B cell (primary cell): Measurements from ENCODE around the gene LPCAT4. TPM values are rescaled to one million over a fixed set of nuclear protein-coding genes. Genes with fewer than 3 reads are reported as not detected.

Experiments used
- ATAC-seq: fragments of 200-7000 bp; cut with Tn5 transposase; one replicate; pipeline ENCODE4 v1.10.0; 2021; ENCODE audit warnings: low read depth, mild to moderate bottlenecking, moderate number of reproducible peaks, moderate library complexity
- CTCF ChIA-PET: fragments of 350-600 bp; sonication (Branson Sonifier 250); formaldehyde crosslinking; loops from one replicate; lab custom pipeline; 2021; ENCODE audit warnings: antibody characterized with exemption, inconsistent platforms; lab: Charles Lee
- POLR2A ChIA-PET: fragments of 350-600 bp; sonication (Branson Sonifier 250); formaldehyde crosslinking; loops from one replicate; lab custom pipeline; 2021; ENCODE audit warnings: antibody characterized with exemption; lab: Charles Lee
- DNase-seq: peaks from one replicate; pipeline ENCODE4 v3.0.0; 2013
- H2AFZ ChIP-seq: 2 replicates; pipeline ENCODE4 v1.6.1; 2012; ENCODE audit warnings: mild to moderate bottlenecking, low read depth, low read length; ENCODE audit not compliant: insufficient read depth, poor library complexity, severe bottlenecking
- H3K27ac ChIP-seq, 2 donors: 1 replicate in 1 of 2; 2 replicates in 1 of 2; pipeline ENCODE4 v1.5.1; 2012 to 2013; ENCODE audit warnings: low read length in 2 of 2, mild to moderate bottlenecking in 2 of 2, moderate library complexity in 1 of 2
- H3K27me3 ChIP-seq, 4 experiments: fragments of 200-600 bp in 1 of 4; sonication (generic) in 1 of 4; replicated peaks in 1 of 4; 1 replicate in 2 of 4; 2 replicates in 2 of 4; pipeline versions ENCODE4 v1.6.1 to v1.7.0; 2013 to 2016; ENCODE audit warnings: low read length in 3 of 4, mild to moderate bottlenecking in 2 of 4, mixed read lengths in 1 of 4, moderate library complexity in 1 of 4; ENCODE audit not compliant: insufficient read depth in 4 of 4, control insufficient read depth in 3 of 4; ENCODE audit errors: control extremely low read depth in 1 of 4
- H3K36me3 ChIP-seq, 2 experiments: replicated peaks in 1 of 2; 1 replicate in 1 of 2; 2 replicates in 1 of 2; pipeline versions ENCODE4 v1.6.1 to v1.7.1; 2013; ENCODE audit warnings: low read length in 1 of 2; ENCODE audit not compliant: insufficient read depth in 2 of 2, control insufficient read depth in 1 of 2; ENCODE audit errors: control extremely low read depth in 1 of 2, extremely low read depth in 1 of 2
- H3K4me1 ChIP-seq, 2 donors: fragments of 200-600 bp in 1 of 2; sonication (generic) in 1 of 2; 1 replicate in 1 of 2; 2 replicates in 1 of 2; pipeline versions ENCODE4 v1.5.1 to v1.6.1; 2013 to 2017; ENCODE audit warnings: low read length in 2 of 2; ENCODE audit not compliant: control insufficient read depth in 2 of 2, insufficient read depth in 2 of 2
- H3K4me2 ChIP-seq: replicated peaks from 2 replicates; pipeline ENCODE3; 2012; ENCODE audit warnings: mild to moderate bottlenecking, low read depth, low read length; ENCODE audit not compliant: poor library complexity, severe bottlenecking
- H3K4me3 ChIP-seq, 5 experiments: fragments of 200-600 bp in 1 of 5; sonication (generic) in 1 of 5; 1 replicate in 3 of 5; 2 replicates in 2 of 5; pipeline versions ENCODE4 v1.5.1 to v1.7.0; 2011 to 2016; ENCODE audit warnings: low read length in 4 of 5, mild to moderate bottlenecking in 4 of 5, low read depth in 2 of 5, control low read depth in 1 of 5, moderate library complexity in 1 of 5; ENCODE audit not compliant: insufficient read depth in 1 of 5; ENCODE audit errors: control extremely low read depth in 1 of 5, extremely low read depth in 1 of 5
- H3K79me2 ChIP-seq: fragments of 200-600 bp; sonication (generic); one replicate; pipeline ENCODE4 v1.6.0; 2016; ENCODE audit warnings: low read length; ENCODE audit not compliant: control insufficient read depth, insufficient read depth
- H3K9ac ChIP-seq: fragments of 200-600 bp; sonication (generic); 2 replicates; pipeline ENCODE4 v1.6.1; 2017; ENCODE audit warnings: mild to moderate bottlenecking, low read length, moderate library complexity
- H3K9me3 ChIP-seq, 3 donors: one replicate each; pipeline versions ENCODE4 v1.6.1 to v1.7.1; 2013; ENCODE audit warnings: low read length in 2 of 3; ENCODE audit not compliant: control insufficient read depth in 2 of 3, insufficient read depth in 1 of 3; ENCODE audit errors: control extremely low read depth in 1 of 3
- H4K20me1 ChIP-seq: 2 replicates; pipeline ENCODE4 v1.6.0; 2012; ENCODE audit warnings: mild to moderate bottlenecking, low read length; ENCODE audit not compliant: insufficient read depth, control insufficient read depth, poor library complexity, severe bottlenecking
- H3K27ac Mint-ChIP-seq: one replicate; pipeline ENCODE4 v1.8.0; 2021; ENCODE audit warnings: mixed read lengths
- H3K27me3 Mint-ChIP-seq: one replicate; pipeline ENCODE4 v1.8.0; 2021; ENCODE audit warnings: mixed read lengths
- H3K4me1 Mint-ChIP-seq: one replicate; pipeline ENCODE4 v1.8.0; 2021; ENCODE audit warnings: mixed read lengths
- H3K4me3 Mint-ChIP-seq: one replicate; pipeline ENCODE4 v1.8.0; 2021; ENCODE audit warnings: mixed read lengths
- H3K9me3 Mint-ChIP-seq: one replicate; pipeline ENCODE4 v1.8.0; 2022; ENCODE audit warnings: mixed read lengths; ENCODE audit not compliant: insufficient read depth
- CTCF ChIP-seq: fragments of 200-600 bp; IDR thresholded peaks from one replicate; pipeline ENCODE4 v1.8.0; 2022; ENCODE audit warnings: antibody characterized with exemption, mild to moderate bottlenecking
- EZH2 ChIP-seq: IDR thresholded peaks from 2 replicates; pipeline ENCODE4 v1.6.1; 2012; ENCODE audit warnings: borderline replicate concordance, low read depth, mild to moderate bottlenecking, moderate library complexity, low read length; ENCODE audit not compliant: insufficient read depth, poor library complexity, severe bottlenecking
- WGBS: methylation state at CpG from one replicate; pipeline ENCODE4 v1.1.5; 2013; ENCODE audit warnings: missing lambda C conversion rate; ENCODE audit not compliant: insufficient coverage; 5-methylcytosine and 5-hydroxymethylcytosine counted together
- intact Hi-C: fragments of 100-400 bp; cut with micrococcal nuclease; formaldehyde crosslinking; loops from one replicate; pipeline ENCODE4 v1.10.0; 2022
- polyA plus RNA-seq: library from polyadenylated mRNA; depleted of rRNA; stranded (reverse); fragments of >200 nt; gene quantifications from 2 replicates; pipeline ENCODE4 v1.2.3, GENCODE V29; 2012
- total RNA-seq, 2 donors: library from RNA; stranded (reverse); fragments of 120-200 nt in 1 of 2; gene quantifications; 1 replicate in 1 of 2; 2 replicates in 1 of 2; pipeline versions ENCODE4 v1.2.3 to v1.2.4, GENCODE V29; 2013 to 2022

The LPCAT4 gene
- total and polyA plus RNA-seq, 2 donors (not counting 1 experiment from before 2014, with no cell fraction given) = 64.2 to 76.3 TPM

GRCh38 chr15:34374816-34375215 is 7.8 kb upstream of the LPCAT4 start:
- intact Hi-C loops = no loop called here
- H3K9me3 Mint-ChIP-seq = peaks cover 5% of the 10 kb centered on the region
- WGBS = no CpG with 5 or more reads among the region's 2 CpGs

GRCh38 chr15:34373951-34374350 is 7.0 kb upstream of the LPCAT4 start:
- CTCF ChIA-PET = no interaction called here
- Mint-ChIP-seq H3K9me3 (peaks cover 5% of the 10 kb centered on the region), H3K27ac (no peak overlapping the region), H3K4me3 (no peak overlapping the region), H3K27me3 (no peaks in the 10 kb centered on the region), H3K4me1 (peaks cover 11% of the 10 kb centered on the region)
- Histone ChIP-seq H3K27me3 (no peaks in the 10 kb centered on the region), H3K4me2 (no peak overlapping the region), H3K27ac (no peak overlapping the region), H3K4me3 (no peak overlapping the region), H3K4me1 (peaks cover 0 to 2% of the 10 kb centered on the region in 2 donors), H3K9me3 (no peaks in the 10 kb centered on the region), H3K9ac (no peak overlapping the region), H2AFZ (no peak overlapping the region), H4K20me1 (no peaks in the 10 kb centered on the region), H3K36me3 (no peaks in the 10 kb centered on the region), H3K79me2 (no peaks in the 10 kb centered on the region)
- no peak for ATAC-seq
- TF ChIP-seq CTCF = no peak
- no peak for TF ChIP-seq EZH2
- no peak for DNase-seq
- intact Hi-C loops = no loop called here
- POLR2A ChIA-PET = no interaction called here
- WGBS = over 99% methylated on average over 8 of the region's 8 CpGs

More at GRCh38 chr15:34374816-34375215, 7.8 kb upstream of the LPCAT4 start:
- no peak overlapping the region for H3K9ac ChIP-seq
- H3K27me3 ChIP-seq = no peaks in the 10 kb centered on the region
- H3K4me1 ChIP-seq = no peaks in the 10 kb centered on the region
- H3K9me3 ChIP-seq = no peaks in the 10 kb centered on the region
- ChIA-PET POLR2A (no interaction called here), CTCF (no interaction called here)
- ATAC-seq (no peak), DNase-seq (no peak)
- Mint-ChIP-seq H3K27me3 (no peaks in the 10 kb centered on the region), H3K4me3 (no peak overlapping the region), H3K27ac (no peak overlapping the region), H3K4me1 (peaks cover 6% of the 10 kb centered on the region)
- TF ChIP-seq EZH2 (no peak), CTCF (no peak)
- no peak overlapping the region for H2AFZ ChIP-seq
- H3K27ac ChIP-seq = no peak overlapping the region
- no peak overlapping the region for H3K4me3 ChIP-seq
- H3K36me3 ChIP-seq = no peaks in the 10 kb centered on the region
- no peak overlapping the region for H3K4me2 ChIP-seq
- H4K20me1 ChIP-seq = no peaks in the 10 kb centered on the region
- no peaks in the 10 kb centered on the region for H3K79me2 ChIP-seq
